K562 (cell line): ENCODE data around the gene AP3M1. TPM values are rescaled to one million over a fixed set of nuclear protein-coding genes. Genes with fewer than 3 reads are reported as not detected.
A peak's percentile ranks its signal among the peaks of the same experiment; 100 is the strongest.

Experiments
- ETV1 ChIP-seq: fragments of 450-650 bp; conservative IDR thresholded peaks from 2 replicates; pipeline ENCODE4 v1.6.1; 2016; ENCODE audit warnings: missing genetic modification characterization, control low read depth, low read depth, missing compliant biosample characterization
- NEUROD1 ChIP-seq: fragments of 150-350 bp; IDR thresholded peaks from 2 replicates; pipeline ENCODE4 v1.6.1; 2014; ENCODE audit warnings: borderline replicate concordance, low read length, low read depth; ENCODE audit not compliant: partially characterized antibody
- PHB ChIP-seq: fragments of 250-450 bp; sonication (Bioruptor Pico); IDR thresholded peaks from 2 replicates; pipeline ENCODE4 v1.5.0; 2021
- PHF20 ChIP-seq: fragments of 450-650 bp; IDR thresholded peaks from 2 replicates; pipeline ENCODE4 v1.6.1; 2018; ENCODE audit not compliant: partially characterized antibody
- PTRF ChIP-seq: fragments of 450-650 bp; IDR thresholded peaks from 2 replicates; pipeline ENCODE4 v1.6.1; 2016; ENCODE audit warnings: mild to moderate bottlenecking, missing genetic modification characterization, missing compliant biosample characterization
- RBFOX2 ChIP-seq: fragments of 200-400 bp; formaldehyde crosslinking; IDR thresholded peaks from 2 replicates; pipeline ENCODE4 v1.6.1; 2017; ENCODE audit warnings: low read depth, mild to moderate bottlenecking, low read length, moderate library complexity
- TRIM28 ChIP-seq: fragments of 450-650 bp; IDR thresholded peaks from 2 replicates; pipeline ENCODE4 v1.6.1; 2017
- TSC22D4 ChIP-seq: fragments of 450-650 bp; IDR thresholded peaks from 2 replicates; pipeline ENCODE4 v1.6.1; 2016; ENCODE audit warnings: missing genetic modification characterization, missing biosample characterization, control low read depth
- VEZF1 ChIP-seq: fragments of 200-800 bp; sonication (Bioruptor generic); IDR thresholded peaks from 2 replicates; pipeline ENCODE4 v1.6.1; 2017; ENCODE audit warnings: missing genetic modification characterization, missing compliant biosample characterization
- ZBTB2 ChIP-seq: fragments of 450-650 bp; IDR thresholded peaks from 2 replicates; pipeline ENCODE4 v1.6.1; 2016; ENCODE audit warnings: antibody characterized with exemption
- ZBTB8A ChIP-seq: fragments of 450-650 bp; IDR thresholded peaks from 2 replicates; pipeline ENCODE4 v1.6.1; 2018; ENCODE audit warnings: mild to moderate bottlenecking, moderate library complexity; ENCODE audit not compliant: partially characterized antibody
- ZNF184 ChIP-seq: sonication (generic); formaldehyde crosslinking; IDR thresholded peaks from 2 replicates; pipeline ENCODE4 v1.5.0; 2020; ENCODE audit warnings: missing genetic modification reagents
- ZNF431 ChIP-seq: sonication (generic); formaldehyde crosslinking; IDR thresholded peaks from 2 replicates; pipeline ENCODE4 v1.8.0; 2022; ENCODE audit warnings: mild to moderate bottlenecking, missing genetic modification reagents
- ZNF57 ChIP-seq: fragments of 450-650 bp; formaldehyde crosslinking; IDR thresholded peaks from 2 replicates; pipeline ENCODE4 v1.4.0; 2020; ENCODE audit warnings: mild to moderate bottlenecking, moderate library complexity
- polyA plus RNA-seq, 8 experiments: library from polyadenylated mRNA; depleted of rRNA in 4 of 8; stranded (reverse) in 5 of 8; unstranded in 3 of 8; fragments of >200 nt; fragmentation: Nextera tagmentation in 2 of 8; fragmentation: Illumina TruSeq in 1 of 8; extraction: Ambion mirVana in 2 of 8; extraction: Trizol in 1 of 8; gene quantifications; 2 replicates each; pipeline versions ENCODE4 v1.2.1 to v1.2.3, GENCODE V29; 2011 to 2014; ENCODE audit warnings: inconsistent platforms in 1 of 8, missing spikeins in 1 of 8
- total RNA-seq, 7 experiments: library from RNA; depleted of rRNA in 6 of 7; stranded (reverse); fragments of >200 nt in 6 of 7; fragmentation: Illumina TruSeq in 2 of 7; extraction: Trizol in 2 of 7; gene quantifications; 2 replicates each; pipeline versions ENCODE4 v1.2.1 to v1.2.3, GENCODE V29; 2011 to 2021; ENCODE audit warnings: low replicate concordance in 1 of 7
- TF ChIP-seq, protein P1 (sequence below): IDR thresholded peaks from 2 replicates; pipeline ENCODE4 v1.6.1; 2011; ENCODE audit not compliant: insufficient read length; ENCODE audit errors: extremely low read depth
- TF ChIP-seq, protein P2 (sequence below): fragments of 250-450 bp; sonication (Bioruptor Pico); IDR thresholded peaks from 2 replicates; pipeline ENCODE4 v1.8.0; 2021; ENCODE audit warnings: moderate library complexity, mild to moderate bottlenecking, inconsistent platforms
- TF ChIP-seq, protein P3 (sequence below), 3 experiments: fragments of 200-800 bp in 1 of 3; fragments of 250-450 bp in 1 of 3; fragments of 450-650 bp in 1 of 3; sonication (Bioruptor Pico) in 1 of 3; sonication (Bioruptor generic) in 1 of 3; formaldehyde crosslinking in 1 of 3; IDR thresholded peaks; 2 replicates each; pipeline versions ENCODE4 v1.6.1 to v1.8.0; 2016 to 2022; ENCODE audit warnings: mild to moderate bottlenecking in 2 of 3, missing genetic modification characterization in 2 of 3, missing compliant biosample characterization in 1 of 3, moderate library complexity in 1 of 3
- TF ChIP-seq, protein P4 (sequence below): fragments of 250-450 bp; sonication (Bioruptor Pico); IDR thresholded peaks from 2 replicates; pipeline ENCODE4 v1.8.0; 2022; ENCODE audit warnings: moderate library complexity, mild to moderate bottlenecking, inconsistent platforms

The AP3M1 gene
- total and polyA plus RNA-seq, 9 of the 15 experiments (the other 6 are each of a cell fraction or from before 2014, with no cell fraction given): 44.3 to 135 (median 67.6) TPM

DNA sequence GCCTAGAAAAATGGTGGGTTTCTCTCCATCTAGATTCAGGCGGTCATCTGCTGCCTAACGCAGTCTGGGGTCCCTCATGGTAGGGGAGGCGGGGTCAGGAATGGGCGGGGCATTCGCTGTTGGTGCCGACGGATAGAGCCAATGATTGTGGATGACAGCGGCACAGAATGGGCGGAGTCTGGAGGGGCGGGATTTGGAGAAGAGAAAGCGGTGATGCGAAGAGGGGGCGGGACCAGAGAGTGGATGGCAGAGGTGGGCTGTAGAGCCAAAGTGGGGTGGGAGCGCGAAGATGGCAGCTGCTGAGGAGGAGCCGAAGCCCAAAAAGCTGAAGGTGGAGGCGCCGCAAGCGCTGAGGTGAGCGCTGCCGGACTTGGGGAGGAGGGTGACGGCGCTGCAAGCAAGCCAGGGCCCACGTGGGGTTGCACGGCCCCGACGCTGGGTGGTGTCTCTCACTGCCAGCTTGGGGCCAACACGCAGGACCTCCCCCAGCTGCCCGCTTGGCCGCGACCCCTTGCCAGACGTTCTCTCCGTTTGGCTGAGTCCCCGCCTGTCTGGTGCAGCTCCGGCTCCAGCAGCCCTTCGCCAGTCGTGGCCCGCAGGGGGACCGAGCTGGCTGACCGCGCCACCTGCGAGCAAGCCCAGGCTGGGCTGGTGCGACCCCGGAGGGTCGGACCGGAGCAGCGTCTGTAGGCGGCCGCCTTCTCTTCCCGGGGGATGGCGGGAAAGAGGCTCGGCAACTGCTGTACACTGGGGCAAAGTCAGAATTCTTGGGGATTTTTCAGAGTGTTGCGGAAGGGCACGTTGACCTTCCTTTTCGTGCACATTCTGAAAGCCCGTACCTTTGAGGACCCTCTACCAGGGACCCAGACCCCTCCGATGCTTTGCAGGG, 606 bp upstream of the AP3M1 start, which contains the start of gene ADK (continued):
- TF ChIP-seq VEZF1 (CRISPR knock-in tag): peak; percentile 8; the same call in 1 of the 2 replicates
- TF ChIP-seq, protein P1, sequence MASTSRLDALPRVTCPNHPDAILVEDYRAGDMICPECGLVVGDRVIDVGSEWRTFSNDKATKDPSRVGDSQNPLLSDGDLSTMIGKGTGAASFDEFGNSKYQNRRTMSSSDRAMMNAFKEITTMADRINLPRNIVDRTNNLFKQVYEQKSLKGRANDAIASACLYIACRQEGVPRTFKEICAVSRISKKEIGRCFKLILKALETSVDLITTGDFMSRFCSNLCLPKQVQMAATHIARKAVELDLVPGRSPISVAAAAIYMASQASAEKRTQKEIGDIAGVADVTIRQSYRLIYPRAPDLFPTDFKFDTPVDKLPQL: no peak
- peak; percentile 90 for TF ChIP-seq RBFOX2
- no peak for TF ChIP-seq ZBTB8A
- TF ChIP-seq ZBTB2: no peak; the same call in 1 of the 2 replicates
- TF ChIP-seq, protein P2, sequence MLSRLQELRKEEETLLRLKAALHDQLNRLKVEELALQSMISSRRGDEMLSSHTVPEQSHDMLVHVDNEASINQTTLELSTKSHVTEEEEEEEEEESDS (CRISPR knock-in tag): no peak
- no peak for TF ChIP-seq ETV1
- TF ChIP-seq TRIM28: no peak
- TF ChIP-seq ZNF57 (CRISPR knock-in tag): no peak
- TF ChIP-seq, protein P3, sequence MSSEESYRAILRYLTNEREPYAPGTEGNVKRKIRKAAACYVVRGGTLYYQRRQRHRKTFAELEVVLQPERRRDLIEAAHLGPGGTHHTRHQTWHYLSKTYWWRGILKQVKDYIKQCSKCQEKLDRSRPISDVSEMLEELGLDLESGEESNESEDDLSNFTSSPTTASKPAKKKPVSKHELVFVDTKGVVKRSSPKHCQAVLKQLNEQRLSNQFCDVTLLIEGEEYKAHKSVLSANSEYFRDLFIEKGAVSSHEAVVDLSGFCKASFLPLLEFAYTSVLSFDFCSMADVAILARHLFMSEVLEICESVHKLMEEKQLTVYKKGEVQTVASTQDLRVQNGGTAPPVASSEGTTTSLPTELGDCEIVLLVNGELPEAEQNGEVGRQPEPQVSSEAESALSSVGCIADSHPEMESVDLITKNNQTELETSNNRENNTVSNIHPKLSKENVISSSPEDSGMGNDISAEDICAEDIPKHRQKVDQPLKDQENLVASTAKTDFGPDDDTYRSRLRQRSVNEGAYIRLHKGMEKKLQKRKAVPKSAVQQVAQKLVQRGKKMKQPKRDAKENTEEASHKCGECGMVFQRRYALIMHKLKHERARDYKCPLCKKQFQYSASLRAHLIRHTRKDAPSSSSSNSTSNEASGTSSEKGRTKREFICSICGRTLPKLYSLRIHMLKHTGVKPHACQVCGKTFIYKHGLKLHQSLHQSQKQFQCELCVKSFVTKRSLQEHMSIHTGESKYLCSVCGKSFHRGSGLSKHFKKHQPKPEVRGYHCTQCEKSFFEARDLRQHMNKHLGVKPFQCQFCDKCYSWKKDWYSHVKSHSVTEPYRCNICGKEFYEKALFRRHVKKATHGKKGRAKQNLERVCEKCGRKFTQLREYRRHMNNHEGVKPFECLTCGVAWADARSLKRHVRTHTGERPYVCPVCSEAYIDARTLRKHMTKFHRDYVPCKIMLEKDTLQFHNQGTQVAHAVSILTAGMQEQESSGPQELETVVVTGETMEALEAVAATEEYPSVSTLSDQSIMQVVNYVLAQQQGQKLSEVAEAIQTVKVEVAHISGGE (CRISPR knock-in tag; IDR thresholded peaks at IDR 0.05): no peak
- peak; percentile 65 for TF ChIP-seq PHF20
- peak; percentile 51 for TF ChIP-seq NEUROD1
- TF ChIP-seq ZNF184 (CRISPR knock-in tag): no peak
- TF ChIP-seq TSC22D4 (tag): no peak
- peak; percentile 68; the same call in 1 of the 2 replicates for TF ChIP-seq ZNF431 (CRISPR knock-in tag)
- TF ChIP-seq PTRF (tag): no peak
- TF ChIP-seq, protein P4, sequence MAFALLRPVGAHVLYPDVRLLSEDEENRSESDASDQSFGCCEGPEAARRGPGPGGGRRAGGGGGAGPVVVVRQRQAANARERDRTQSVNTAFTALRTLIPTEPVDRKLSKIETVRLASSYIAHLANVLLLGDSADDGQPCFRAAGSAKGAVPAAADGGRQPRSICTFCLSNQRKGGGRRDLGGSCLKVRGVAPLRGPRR (CRISPR knock-in tag): no peak
- TF ChIP-seq PHB: peak; percentile 84; the same call in 1 of the 2 replicates
